ENCODE measurements around the gene LFNG.
A peak's percentile ranks its signal among the peaks of the same experiment; 100 is the strongest.

LFNG gene

DNA sequence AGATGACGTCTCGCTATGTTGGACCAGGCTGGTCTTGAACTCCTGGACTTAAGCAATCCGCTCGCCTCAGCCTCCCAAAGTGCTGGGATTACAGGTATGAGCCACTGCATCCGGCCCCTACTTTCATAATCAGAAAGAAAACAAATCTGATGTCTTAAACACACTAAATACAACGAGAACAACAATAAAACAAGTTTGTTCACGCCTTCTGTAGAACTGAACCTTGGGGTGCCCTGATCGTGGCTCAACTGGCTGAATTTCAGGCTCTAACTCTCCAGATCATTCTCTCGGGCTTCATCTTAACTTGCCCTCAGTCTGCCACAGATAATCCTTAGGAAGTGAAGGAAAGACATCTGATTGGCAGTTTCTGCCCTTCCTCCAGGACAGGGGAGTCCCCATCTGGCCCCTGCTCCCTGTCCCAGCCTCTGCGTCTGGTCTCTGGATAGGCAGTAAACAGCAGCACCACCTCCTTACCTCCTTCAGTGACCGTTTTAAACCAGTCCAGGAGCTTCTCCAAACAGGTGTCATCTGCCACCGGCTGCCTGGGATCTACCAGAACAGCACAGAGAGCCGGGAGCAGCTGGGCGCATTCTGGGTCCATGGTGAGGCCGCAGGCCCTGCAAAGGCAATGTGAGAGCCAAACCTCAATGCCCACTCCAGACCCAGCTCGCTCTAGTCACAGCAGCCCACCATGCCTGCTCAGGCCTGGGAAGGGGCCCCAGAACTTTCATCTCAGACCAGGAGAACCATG, 34.4 kb downstream of the LFNG start:
- no peaks in the 10 kb centered on the region for H4K20me1 ChIP-seq (ENCODE audit: insufficient read depth, low read length)
- peak overlapping the region; percentile 94; the same call in 1 of the 2 replicates for H3K27ac ChIP-seq (ENCODE audit: low read length)
- H3K4me2 ChIP-seq (ENCODE audit: low read length) = peak overlapping the region; percentile 97
- no peaks in the 10 kb centered on the region for H3K27me3 ChIP-seq (ENCODE audit: low read depth, low read length)
- H3K79me2 ChIP-seq (ENCODE audit: low read length) = peaks cover 25% of the 10 kb centered on the region
- H3K9me3 ChIP-seq (ENCODE audit: insufficient read depth, low read length) = no peaks in the 10 kb centered on the region
- H3K4me3 ChIP-seq (ENCODE audit: low read length) = peak overlapping the region; percentile 95
- H3K9ac ChIP-seq (ENCODE audit: low read length) = peak overlapping the region; percentile 95
- no peaks in the 10 kb centered on the region for H3K36me3 ChIP-seq (replicated peaks; ENCODE audit: low read depth, low read length)
- no peak for TF ChIP-seq EZH2phosphoT487 (IDR thresholded peaks at IDR 0.05; ENCODE audit: low read depth)
- TF ChIP-seq, protein P1, sequence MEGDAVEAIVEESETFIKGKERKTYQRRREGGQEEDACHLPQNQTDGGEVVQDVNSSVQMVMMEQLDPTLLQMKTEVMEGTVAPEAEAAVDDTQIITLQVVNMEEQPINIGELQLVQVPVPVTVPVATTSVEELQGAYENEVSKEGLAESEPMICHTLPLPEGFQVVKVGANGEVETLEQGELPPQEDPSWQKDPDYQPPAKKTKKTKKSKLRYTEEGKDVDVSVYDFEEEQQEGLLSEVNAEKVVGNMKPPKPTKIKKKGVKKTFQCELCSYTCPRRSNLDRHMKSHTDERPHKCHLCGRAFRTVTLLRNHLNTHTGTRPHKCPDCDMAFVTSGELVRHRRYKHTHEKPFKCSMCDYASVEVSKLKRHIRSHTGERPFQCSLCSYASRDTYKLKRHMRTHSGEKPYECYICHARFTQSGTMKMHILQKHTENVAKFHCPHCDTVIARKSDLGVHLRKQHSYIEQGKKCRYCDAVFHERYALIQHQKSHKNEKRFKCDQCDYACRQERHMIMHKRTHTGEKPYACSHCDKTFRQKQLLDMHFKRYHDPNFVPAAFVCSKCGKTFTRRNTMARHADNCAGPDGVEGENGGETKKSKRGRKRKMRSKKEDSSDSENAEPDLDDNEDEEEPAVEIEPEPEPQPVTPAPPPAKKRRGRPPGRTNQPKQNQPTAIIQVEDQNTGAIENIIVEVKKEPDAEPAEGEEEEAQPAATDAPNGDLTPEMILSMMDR (IDR thresholded peaks at IDR 0.05; ENCODE audit: low read depth, low read length) = no peak
- no peak overlapping the region for H2AFZ ChIP-seq (ENCODE audit: low read depth, low read length)
- H3K4me1 ChIP-seq (ENCODE audit: low read length) = peaks cover 12% of the 10 kb centered on the region

DNA sequence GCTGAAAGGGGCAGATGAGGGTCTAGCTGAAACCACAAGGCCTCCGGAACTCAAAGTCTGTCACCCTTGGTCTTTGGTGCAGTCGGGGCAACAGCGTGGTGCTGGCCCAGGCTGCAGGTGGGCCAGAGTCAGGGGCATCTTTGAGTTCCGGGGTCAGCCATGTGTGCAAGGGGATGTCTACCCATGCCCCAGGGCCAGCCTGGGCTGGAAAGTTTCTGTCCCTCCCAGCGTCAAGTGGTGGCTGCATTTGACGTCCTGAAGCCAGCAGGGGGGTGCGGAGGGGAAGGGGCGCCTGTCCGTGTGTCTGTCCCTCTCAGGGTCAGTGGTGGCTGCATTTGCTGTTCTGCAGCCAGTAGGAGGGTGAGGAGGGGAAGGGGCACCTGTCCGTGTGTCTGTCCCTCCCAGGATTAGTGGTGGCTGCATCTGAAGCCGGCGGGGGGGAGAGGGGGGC, 35.1 kb downstream of the LFNG start:
- Histone ChIP-seq H4K20me1 (ENCODE audit: insufficient read depth, low read length) (no peaks in the 10 kb centered on the region), H3K4me1 (ENCODE audit: low read length) (peaks cover 12% of the 10 kb centered on the region)

DNA sequence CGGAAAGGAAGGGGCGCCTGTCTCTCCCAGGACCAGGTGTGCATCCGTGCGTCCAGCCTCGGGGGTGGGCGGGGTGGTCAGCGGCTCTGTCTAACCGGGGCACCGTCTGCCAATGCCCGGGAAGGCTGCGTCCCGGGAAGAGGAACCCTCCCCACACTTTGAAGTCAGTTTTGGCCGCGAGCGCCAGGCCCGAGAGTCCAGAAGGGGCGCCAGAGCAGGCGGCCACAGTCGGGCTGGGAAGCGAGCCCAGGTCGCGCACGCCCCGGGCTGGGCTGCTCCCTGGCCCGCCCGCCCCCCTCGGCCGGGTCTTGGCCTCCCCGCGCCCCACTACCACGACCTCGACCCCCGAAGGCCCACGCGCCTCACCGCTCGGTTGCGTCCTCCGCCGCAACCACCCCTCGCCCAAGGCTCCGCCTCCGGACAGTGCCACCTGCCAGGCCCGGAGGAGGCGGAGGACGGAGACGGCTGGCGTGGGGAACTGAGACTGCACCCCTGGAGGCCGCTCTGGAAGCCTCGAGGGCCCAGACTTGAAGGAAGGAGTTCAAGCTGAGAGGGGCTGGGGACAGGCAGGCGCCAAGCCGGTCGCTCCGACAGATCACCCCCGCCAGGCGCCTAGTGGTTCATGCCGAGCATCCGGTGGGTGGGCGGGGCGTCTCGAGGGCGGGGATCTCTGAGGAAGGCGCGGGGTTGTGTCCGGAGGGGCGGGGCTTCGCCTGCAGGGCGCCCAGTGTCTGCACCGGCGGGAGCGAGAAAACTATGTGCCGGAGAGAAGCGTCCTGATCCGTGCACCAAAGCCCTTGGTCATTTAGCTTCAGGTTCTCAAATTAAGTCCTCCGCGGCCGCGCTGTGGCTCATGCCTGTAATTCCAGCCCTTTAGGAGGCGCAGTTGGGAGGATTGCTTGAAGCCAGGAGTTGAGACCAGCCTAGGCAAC, 35.8 kb downstream of the LFNG start, which contains the start of gene BRAT1:
TSS of gene BRAT1 (minus strand) at position 404 of the 932 bp plus-strand sequence. CDS start 1,093 bp downstream, outside the sequence.
- no peaks in the 10 kb centered on the region for H4K20me1 ChIP-seq (ENCODE audit: insufficient read depth, low read length)
- peak within 1 kb of the TSS; percentile 96 for H2AFZ ChIP-seq (ENCODE audit: low read depth, low read length)
- H3K9ac ChIP-seq (ENCODE audit: low read length) = peak within 1 kb of the TSS; percentile 95
- peak within 1 kb of the TSS; percentile 95 for H3K4me3 ChIP-seq (ENCODE audit: low read length)
- no peaks in the 10 kb centered on the region for H3K9me3 ChIP-seq (ENCODE audit: insufficient read depth, low read length)
- H3K36me3 ChIP-seq (replicated peaks; ENCODE audit: low read depth, low read length) = no peaks in the 10 kb centered on the region
- no peak for TF ChIP-seq EZH2phosphoT487 (IDR thresholded peaks at IDR 0.05; ENCODE audit: low read depth)
- TF ChIP-seq, protein P1 (IDR thresholded peaks at IDR 0.05; ENCODE audit: low read depth, low read length) = peak; percentile 32; the same call in 1 of the 2 replicates
- H3K27ac ChIP-seq (ENCODE audit: low read length) = peak within 1 kb of the TSS; percentile 94
- peaks cover 18% of the 10 kb centered on the region for H3K4me1 ChIP-seq (ENCODE audit: low read length)
- H3K4me2 ChIP-seq (ENCODE audit: low read length) = peak within 1 kb of the TSS; percentile 97
- H3K27me3 ChIP-seq (ENCODE audit: low read depth, low read length) = no peaks in the 10 kb centered on the region
- H3K79me2 ChIP-seq (ENCODE audit: low read length) = peaks cover 38% of the 10 kb centered on the region

More for the DNA sequence above, 35.1 kb downstream of the LFNG start:
- peak overlapping the region; percentile 94 for H3K27ac ChIP-seq (ENCODE audit: low read length)
- H3K9ac ChIP-seq (ENCODE audit: low read length) = peak overlapping the region; percentile 95
- H2AFZ ChIP-seq (ENCODE audit: low read depth, low read length) = no peak overlapping the region
- H3K9me3 ChIP-seq (ENCODE audit: insufficient read depth, low read length) = no peaks in the 10 kb centered on the region
- H3K79me2 ChIP-seq (ENCODE audit: low read length) = peaks cover 31% of the 10 kb centered on the region
- no peaks in the 10 kb centered on the region for H3K27me3 ChIP-seq (ENCODE audit: low read depth, low read length)
- TF ChIP-seq, protein P1 (IDR thresholded peaks at IDR 0.05; ENCODE audit: low read depth, low read length) = no peak
- TF ChIP-seq EZH2phosphoT487 (IDR thresholded peaks at IDR 0.05; ENCODE audit: low read depth) = no peak
- H3K4me3 ChIP-seq (ENCODE audit: low read length) = peak overlapping the region; percentile 95
- no peaks in the 10 kb centered on the region for H3K36me3 ChIP-seq (replicated peaks; ENCODE audit: low read depth, low read length)
- H3K4me2 ChIP-seq (ENCODE audit: low read length) = peak overlapping the region; percentile 97
